Germinal center (tissue), 1 donor: ENCODE measurements around the gene PLAGL1.
A peak's percentile ranks its signal among the peaks of the same experiment; 100 is the strongest.

ENCODE experiments used
- DNase-seq: peaks from one replicate; pipeline ENCODE4 v3.0.0; 2012; ENCODE audit warnings: mixed read lengths, low spot score

Gene PLAGL1

GRCh38 chr6:143966312-143966711 is 41.7 kb downstream of the PLAGL1 start:
- no peak for DNase-seq

- DNase-seq, result no peak
Measured at GRCh38 chr6:143965503-143966171, 42.4 kb downstream of the PLAGL1 start.

GRCh38 chr6:143964674-143965081 is 43.4 kb downstream of the PLAGL1 start:
- no peak for DNase-seq

GRCh38 chr6:143963158-143963919 is 44.7 kb downstream of the PLAGL1 start:
- no peak for DNase-seq

GRCh38 chr6:143961886-143962878 is 45.9 kb downstream of the PLAGL1 start:
- DNase-seq, result no peak

- no peak for DNase-seq
Measured at GRCh38 chr6:143961066-143961465, 47.0 kb downstream of the PLAGL1 start.

GRCh38 chr6:143959927-143960326 is 48.1 kb downstream of the PLAGL1 start:
- no peak for DNase-seq

- no peak for DNase-seq
Measured at GRCh38 chr6:143958839-143959399, 49.1 kb downstream of the PLAGL1 start.

- DNase-seq, result no peak
Measured at GRCh38 chr6:143957679-143958274, 50.3 kb downstream of the PLAGL1 start.

- no peak for DNase-seq
Measured at GRCh38 chr6:143955971-143956370, 52.1 kb downstream of the PLAGL1 start.

- DNase-seq, result no peak
Measured at GRCh38 chr6:143953922-143954321, 54.1 kb downstream of the PLAGL1 start.

- DNase-seq, result no peak
Measured at GRCh38 chr6:143952947-143953701, 54.9 kb downstream of the PLAGL1 start.

- DNase-seq, result no peak
Measured at GRCh38 chr6:143952060-143952778, 55.8 kb downstream of the PLAGL1 start.

- no peak for DNase-seq
Measured at GRCh38 chr6:143950875-143951274, 57.2 kb downstream of the PLAGL1 start.

GRCh38 chr6:143949962-143950361 is 58.1 kb downstream of the PLAGL1 start:
- no peak for DNase-seq

- no peak for DNase-seq
Measured at GRCh38 chr6:143949535-143949934, 58.5 kb downstream of the PLAGL1 start.

- DNase-seq, result no peak
Measured at GRCh38 chr6:143948208-143948607, 59.9 kb downstream of the PLAGL1 start.

- DNase-seq, result peak; percentile 41
Measured at GRCh38 chr6:143941852-143942627, 66.0 kb downstream of the PLAGL1 start.

GRCh38 chr6:143940011-143940597 is 68.0 kb downstream of the PLAGL1 start:
- peak; percentile 85 for DNase-seq
